HEK293T (cell line): ENCODE data around the gene DLST.

Experiments
- BHLHE40 ChIP-seq: fragments of 450-650 bp; IDR thresholded peaks from 2 replicates; pipeline ENCODE4 v1.6.1; 2016; ENCODE audit warnings: mild to moderate bottlenecking, moderate library complexity, borderline replicate concordance
- FOXM1 ChIP-seq: fragments of 450-650 bp; IDR thresholded peaks from 2 replicates; pipeline ENCODE4 v1.6.1; 2017; ENCODE audit warnings: mild to moderate bottlenecking, borderline replicate concordance
- ZNF384 ChIP-seq: fragments of 450-650 bp; IDR thresholded peaks from 2 replicates; pipeline ENCODE4 v1.6.1; 2016

DNA sequence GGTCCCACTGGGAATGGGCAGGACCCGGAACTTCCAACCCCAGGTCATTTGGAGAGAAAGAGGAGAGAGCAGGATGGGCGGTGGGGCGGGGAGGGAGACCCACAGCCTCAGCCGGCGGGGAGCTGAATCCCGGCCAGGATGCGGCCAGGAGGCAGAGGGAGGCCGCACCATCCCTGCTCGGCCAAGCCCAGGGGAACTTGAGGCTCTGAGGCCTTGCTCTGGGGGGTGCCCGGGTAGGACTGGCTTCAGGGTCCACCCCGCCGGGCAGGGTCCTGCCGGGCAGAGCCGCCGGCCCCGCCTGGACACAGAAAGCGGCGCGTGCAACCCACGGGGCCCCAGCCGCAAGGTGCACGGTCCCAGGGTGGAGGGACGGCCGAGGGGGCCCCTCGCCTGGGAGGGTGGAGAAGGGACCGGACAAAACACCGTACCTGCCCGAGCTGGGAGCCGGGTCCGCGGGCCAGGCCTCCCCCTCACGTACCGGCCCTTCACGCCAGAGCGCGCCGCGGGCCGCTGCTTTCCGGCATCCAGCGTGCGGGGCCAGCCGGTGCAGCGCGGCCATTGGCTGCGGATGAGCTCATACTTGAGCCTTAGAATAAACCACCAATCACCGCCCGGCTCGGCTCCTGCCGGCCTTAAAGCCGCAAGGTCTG lies 41.2 kb downstream of the DLST start, which contains the start of gene RPS6KL1:
- TF ChIP-seq BHLHE40 (no peak), ZNF384 (no peak), FOXM1 (no peak)
